Measurements from ENCODE around the gene ZDHHC16.
A peak's percentile ranks its signal among the peaks of the same experiment; 100 is the strongest.

ZDHHC16 gene

DNA sequence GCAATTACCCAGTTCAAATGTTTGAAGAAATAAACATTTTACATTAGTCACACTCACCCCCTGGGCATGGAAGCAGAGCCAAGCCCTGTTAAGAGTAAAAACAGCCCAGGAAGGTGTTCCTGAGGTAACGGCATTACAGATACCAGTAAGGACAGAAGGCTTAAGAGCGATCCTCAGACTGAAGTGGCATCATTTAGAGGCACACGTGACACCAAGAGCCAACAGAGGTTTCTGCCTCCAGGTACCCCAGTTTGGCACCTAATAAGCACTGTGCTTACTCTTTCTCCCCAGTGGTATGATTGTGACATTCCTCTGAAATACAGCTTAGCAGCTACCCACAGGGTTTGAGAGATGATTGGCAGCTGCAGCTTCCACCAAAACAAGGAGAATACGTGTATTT lies 35.1 kb downstream of the ZDHHC16 start:
- no peak for DNase-seq

DNA sequence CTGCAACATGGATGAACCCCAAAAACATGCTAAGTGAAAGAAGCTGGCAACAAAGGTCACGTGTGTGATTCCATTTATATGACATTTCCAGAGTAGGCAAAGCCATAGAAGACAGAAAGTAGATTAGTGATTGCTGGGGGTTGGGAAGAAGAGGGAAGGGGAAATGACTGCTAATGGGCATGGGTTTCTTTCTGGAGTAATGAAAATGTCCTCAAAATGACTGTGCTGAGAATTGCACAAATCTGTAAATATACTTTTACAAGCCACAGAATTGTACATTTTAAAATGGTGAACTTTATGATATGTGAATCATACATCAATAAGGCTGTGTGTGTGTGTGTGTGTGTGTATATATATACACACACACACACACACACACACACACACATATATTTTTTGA lies 36.4 kb downstream of the ZDHHC16 start:
- no peak for DNase-seq

DNA sequence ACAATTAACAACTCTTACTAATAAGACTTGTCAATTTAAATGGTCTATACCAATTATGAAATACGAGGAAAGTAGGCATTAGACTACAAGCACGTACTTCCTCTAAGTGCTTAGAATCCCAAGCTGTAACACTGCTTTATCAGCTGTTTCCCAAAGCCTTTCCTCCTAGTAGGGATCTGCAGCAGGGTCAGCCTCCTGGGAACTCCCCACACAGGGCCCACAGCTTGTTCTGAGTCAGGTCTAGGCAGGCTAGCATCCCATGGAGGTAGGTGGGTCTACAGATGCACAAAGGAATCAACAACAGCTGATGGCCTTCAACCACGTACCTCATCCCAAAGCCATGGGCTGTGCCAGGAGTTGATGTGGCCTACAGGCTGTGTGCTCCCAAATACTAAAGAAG lies 37.5 kb downstream of the ZDHHC16 start:
- DNase-seq = no peak

GRCh38 chr10:97483921-97484320 lies 37.9 kb downstream of the ZDHHC16 start:
- DNase-seq = no peak

- DNase-seq = no peak
Observed at GRCh38 chr10:97485647-97486281, 39.8 kb downstream of the ZDHHC16 start.

- peak; percentile 66 for DNase-seq
Observed at GRCh38 chr10:97490592-97490991, 44.6 kb downstream of the ZDHHC16 start.

DNA sequence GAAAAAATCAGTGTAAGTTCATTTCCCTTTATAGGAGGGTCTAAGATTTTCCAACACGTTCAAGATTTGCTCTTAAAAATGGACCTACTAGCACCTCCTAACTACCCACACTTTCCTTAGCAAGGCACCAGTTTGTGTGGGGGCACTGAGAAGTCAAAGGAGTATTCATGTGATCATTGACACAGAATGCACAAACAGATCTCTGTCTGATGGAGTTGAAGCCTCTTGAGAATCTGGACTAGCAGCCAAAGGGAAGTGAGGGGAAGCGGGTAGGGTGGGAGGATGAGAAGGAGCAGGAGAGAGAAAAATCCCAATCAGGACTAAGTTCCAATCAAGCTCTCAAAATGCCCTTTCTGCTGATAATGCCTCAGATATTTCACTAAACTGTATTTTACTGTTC lies 48.2 kb downstream of the ZDHHC16 start:
- DNase-seq = no peak

DNA sequence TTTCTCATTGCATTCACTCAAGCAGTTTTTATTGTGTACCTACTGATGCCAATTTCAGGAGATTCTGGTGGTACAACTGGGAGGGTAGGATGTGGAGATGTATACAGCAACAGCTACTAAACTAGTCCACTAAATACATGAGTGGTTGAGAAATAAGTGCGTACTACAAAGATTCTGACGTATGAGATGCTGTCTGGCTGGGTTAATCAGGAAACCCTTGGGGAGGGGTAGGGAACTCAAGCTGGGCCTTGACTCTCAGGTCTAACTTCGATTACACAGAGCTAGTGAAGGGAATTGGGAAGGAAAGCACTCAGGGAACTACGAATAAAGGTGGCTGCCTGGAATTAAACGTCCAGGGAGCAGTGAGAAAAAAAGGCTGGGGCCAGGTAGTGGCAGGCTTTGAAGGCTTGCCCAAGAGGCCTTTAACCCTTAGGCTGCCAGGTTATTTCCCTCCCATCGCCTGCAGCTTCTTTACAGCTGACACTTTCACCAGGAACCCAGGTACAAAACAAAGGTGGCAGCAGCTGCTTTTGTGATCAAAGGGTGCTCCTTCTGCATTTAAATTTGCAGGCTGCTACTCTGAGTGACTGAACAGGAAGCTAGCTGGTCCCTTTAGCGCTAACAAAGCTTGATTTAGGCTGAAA lies 49.0 kb downstream of the ZDHHC16 start:
- DNase-seq = no peak

GRCh38 chr10:97497572-97498075 lies 51.6 kb downstream of the ZDHHC16 start:
- DNase-seq = peak; percentile 87

DNA sequence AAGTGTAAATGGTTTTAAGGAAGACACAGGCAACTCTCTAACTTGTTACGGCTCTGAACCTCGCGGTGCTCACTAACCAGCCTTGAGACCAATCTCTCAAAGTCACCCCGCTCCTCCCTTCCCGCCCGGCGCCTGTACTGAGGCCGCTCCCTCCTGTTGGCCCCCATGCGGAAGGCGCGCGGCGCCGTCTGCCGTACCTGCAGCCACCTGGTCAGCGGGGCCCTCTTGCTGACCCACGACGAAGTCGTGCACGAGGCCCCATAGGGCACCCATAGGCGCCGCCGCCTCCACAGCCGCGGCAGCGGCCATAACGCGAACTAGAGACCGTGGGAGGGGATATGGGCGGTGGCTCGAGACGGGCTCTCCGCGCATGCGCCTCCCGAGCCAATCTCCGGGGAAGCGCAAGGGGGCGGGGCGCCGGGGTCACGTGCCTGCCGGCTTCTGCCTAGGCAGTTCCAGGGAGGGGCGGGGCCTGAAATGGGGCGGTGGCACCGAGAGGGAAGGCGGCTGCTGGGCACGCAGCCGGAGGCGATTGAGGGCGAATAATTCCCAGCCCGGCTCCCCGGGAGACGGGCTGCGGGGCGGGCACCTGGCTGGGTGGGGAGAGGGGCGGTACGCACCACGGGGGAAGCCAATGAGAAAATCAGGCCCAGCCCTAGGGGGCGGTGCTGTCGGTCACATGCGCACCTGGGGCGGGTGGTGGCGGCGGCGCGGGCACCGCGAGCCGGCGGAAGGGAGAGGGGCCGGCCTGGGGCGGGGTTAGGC lies 52.3 kb downstream of the ZDHHC16 start, which contains the start of gene MMS19:
MMS19 (minus strand) TSS at position 347 of the 765 bp plus-strand sequence; CDS start at position 309, 38 bp downstream.
- DNase-seq = peak; percentile 99

- DNase-seq = no peak
Observed at GRCh38 chr10:97498841-97499560, 53.0 kb downstream of the ZDHHC16 start, which contains the start of gene UBTD1. TSS of gene UBTD1 (plus strand) at chr10:97498924. CDS start at chr10:97499204, 280 bp downstream.

DNA sequence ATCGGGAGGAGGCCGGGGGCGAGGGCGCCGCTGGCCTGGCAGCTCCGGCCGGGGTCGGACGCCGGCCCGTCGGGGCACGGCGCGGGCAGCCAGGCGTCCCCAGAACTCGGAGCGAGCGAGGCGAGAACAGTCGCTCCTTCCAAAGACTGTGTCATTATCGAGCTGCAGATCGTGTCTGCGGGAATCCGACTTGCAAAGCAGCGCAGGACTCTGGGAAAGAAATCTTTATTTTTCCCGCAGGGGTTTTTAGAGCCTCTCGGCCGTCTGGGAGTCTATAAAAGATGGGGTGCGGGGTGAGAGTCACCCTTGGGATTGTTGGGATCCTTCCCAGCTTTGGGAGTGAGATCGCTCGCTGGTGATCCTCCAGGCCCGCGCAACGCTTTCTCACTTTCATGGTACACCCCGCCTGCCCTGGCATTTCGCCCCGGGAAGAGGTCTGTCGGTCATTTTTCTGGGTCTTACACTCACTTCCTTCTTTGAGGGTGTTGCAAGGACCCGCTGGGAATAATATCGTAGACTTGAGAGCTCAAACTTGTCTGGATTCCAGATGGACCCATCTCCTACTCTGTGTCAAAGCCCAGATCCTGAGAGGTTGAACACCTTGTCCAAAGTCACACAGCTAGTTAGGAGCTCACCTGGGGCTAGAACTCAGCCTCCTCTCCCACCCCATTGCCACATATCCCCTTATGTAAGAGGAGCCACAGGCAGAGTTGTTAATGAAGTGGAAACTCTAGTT lies 53.8 kb downstream of the ZDHHC16 start:
- DNase-seq = peak; percentile 70

- peak; percentile 25 for DNase-seq
Observed at GRCh38 chr10:97500297-97500575, 54.3 kb downstream of the ZDHHC16 start.

- DNase-seq = no peak
Observed at GRCh38 chr10:97502916-97503315, 56.9 kb downstream of the ZDHHC16 start.

DNA sequence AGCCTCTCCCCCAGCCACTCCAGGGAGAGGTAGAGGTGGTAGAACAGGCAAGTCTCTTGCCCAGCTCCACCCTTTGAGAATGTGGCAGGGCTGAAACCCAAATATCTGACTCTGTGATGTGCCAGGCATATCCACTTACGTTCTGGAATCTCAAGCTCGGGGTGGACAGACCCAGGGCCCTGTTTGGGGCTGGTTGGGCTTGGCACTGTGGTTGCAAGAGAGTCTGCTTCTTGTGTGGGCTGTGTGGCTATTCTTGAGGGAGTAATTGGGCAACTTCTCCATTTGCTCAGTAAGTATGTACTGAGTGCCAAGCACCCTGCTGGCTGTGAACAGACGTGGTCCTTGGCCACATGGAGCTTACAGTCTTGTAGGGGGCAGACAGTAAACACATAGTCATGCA lies 57.4 kb downstream of the ZDHHC16 start:
- DNase-seq = peak; percentile 24

DNA sequence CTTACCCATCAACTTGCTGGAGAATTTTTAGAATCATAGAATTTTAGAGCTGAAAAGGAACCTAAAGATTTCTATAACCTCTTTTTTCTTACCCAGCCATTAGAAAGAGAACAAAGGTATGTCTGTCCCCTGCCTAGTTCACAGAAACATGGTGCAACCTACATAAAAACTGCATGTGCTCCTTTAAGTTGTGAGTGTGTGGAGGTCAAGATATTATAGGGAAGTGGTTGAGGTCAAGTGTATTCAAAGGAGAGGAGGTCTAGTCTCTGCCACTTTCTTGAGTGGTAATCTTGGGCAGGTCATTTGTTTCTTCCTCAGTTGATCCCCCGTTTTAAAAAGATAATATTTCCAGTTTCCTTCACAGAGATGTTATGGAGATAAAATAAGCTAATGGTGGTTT lies 59.2 kb downstream of the ZDHHC16 start:
- no peak for DNase-seq

DNA sequence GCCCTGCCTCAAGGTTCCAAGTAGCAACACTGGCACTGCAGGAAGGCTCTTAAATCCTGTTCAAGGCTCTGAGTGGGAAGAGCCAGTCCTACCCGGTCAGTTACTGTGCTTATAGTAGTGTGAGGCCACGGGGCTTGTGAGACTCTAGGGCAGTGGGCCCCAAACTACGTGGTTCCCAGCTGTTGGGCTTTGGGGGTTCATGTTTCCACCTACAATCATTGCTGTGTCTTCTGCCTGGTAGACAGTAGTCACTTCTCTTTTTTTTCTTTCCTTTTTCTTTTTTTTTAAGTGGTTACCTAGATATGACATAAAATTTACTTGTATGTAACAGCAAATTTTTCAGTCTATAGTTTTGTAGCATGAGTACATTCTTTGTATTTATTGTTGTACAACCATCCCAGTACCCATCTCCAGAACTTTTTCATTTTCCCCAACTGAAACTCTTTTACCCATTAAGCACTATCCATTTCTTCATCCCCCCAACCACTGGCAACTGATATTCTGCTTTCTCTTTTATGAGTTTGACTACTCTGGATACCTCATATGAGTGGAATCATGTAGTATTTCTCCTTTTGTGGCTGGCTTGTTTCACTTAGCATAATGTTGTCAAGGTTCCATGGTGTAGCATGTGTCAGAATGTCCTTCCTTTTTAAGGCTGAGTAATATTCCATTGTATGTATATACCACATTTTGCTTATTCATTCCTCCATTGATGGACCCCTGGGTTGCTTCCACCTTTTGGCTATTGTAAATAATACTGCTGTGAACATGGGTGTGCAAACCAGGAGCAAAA lies 60.4 kb downstream of the ZDHHC16 start:
- no peak for DNase-seq

Measured in femur (tissue), 1 donor.